ENCODE data around the gene DOK1. TPM values are rescaled to one million over a fixed set of nuclear protein-coding genes. Genes with fewer than 3 reads are reported as not detected.

The DOK1 gene
- polyA plus RNA-seq, 1 donor (not counting 4 experiments of a cell fraction or from before 2014, with no cell fraction given), result 0.97 TPM

DNA sequence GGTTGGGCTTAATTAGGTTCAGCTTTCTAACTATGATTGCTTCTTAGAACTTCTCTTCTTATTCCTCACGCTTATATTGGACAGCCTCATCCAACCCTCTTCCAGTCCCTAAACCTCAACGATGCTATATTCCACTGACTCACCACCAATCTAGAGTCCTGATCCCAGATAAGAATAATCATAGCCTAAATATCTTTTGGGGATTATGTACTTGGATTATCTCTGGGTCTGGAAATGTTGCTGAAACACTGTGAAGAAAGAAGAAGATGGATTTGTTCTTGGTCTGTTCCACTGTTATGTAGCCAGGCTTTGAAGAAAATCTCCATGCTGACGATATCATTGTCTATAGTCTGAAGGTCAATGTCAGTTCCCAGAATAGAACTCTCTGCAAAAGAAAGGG is 26.9 kb downstream of the DOK1 start:
- FAIRE-seq, result no peak
- dilution Hi-C loops (cut with MboI; ENCODE audit: extremely low pct_ligation_motif_present, low sequenced_read_pairs), result no loop called here
- no peak overlapping the region for H3K4me2 ChIP-seq (ENCODE audit: control insufficient read depth, extremely low read depth, insufficient read depth, low read depth, low read length)
- no peak for TF ChIP-seq EZH2 (IDR thresholded peaks at IDR 0.05; ENCODE audit: low read length)
- TF ChIP-seq, protein P1, sequence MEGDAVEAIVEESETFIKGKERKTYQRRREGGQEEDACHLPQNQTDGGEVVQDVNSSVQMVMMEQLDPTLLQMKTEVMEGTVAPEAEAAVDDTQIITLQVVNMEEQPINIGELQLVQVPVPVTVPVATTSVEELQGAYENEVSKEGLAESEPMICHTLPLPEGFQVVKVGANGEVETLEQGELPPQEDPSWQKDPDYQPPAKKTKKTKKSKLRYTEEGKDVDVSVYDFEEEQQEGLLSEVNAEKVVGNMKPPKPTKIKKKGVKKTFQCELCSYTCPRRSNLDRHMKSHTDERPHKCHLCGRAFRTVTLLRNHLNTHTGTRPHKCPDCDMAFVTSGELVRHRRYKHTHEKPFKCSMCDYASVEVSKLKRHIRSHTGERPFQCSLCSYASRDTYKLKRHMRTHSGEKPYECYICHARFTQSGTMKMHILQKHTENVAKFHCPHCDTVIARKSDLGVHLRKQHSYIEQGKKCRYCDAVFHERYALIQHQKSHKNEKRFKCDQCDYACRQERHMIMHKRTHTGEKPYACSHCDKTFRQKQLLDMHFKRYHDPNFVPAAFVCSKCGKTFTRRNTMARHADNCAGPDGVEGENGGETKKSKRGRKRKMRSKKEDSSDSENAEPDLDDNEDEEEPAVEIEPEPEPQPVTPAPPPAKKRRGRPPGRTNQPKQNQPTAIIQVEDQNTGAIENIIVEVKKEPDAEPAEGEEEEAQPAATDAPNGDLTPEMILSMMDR (optimal IDR thresholded peaks at IDR 0.05 in 1 of 3, IDR thresholded peaks at IDR 0.05 in 1 of 3, conservative IDR thresholded peaks at IDR 0.05 in 1 of 3; ENCODE audit: extremely low read depth in 1 of 3, insufficient read depth in 2 of 3, low read length in 3 of 3), result no peak
- no peaks in the 10 kb centered on the region for H3K9me1 ChIP-seq (ENCODE audit: control insufficient read depth, extremely low read depth, insufficient read depth, low read length)
- no peak for DNase-seq (ENCODE audit: low read depth, low spot score)
- H3K27ac ChIP-seq (ENCODE audit: control insufficient read depth, insufficient read depth, low read length), result no peak overlapping the region
- no peaks in the 10 kb centered on the region for H4K20me1 ChIP-seq (ENCODE audit: control insufficient read depth, extremely low read depth, insufficient read depth, low read length)
- peaks cover 4% of the 10 kb centered on the region for H3K4me1 ChIP-seq (ENCODE audit: control insufficient read depth, extremely low read depth, insufficient read depth, low read length)
- H3K36me3 ChIP-seq (ENCODE audit: control insufficient read depth in 2 of 2, extremely low read depth in 1 of 2, insufficient read depth in 2 of 2, low read length in 2 of 2), result no peaks in the 10 kb centered on the region
- H3K79me2 ChIP-seq (ENCODE audit: control insufficient read depth, insufficient read depth, low read length), result no peaks in the 10 kb centered on the region
- no peak overlapping the region for H2AFZ ChIP-seq (ENCODE audit: control insufficient read depth, low read length)
- no peak overlapping the region for H3K9ac ChIP-seq (ENCODE audit: control insufficient read depth, extremely low read depth, insufficient read depth, low read length)
- no peaks in the 10 kb centered on the region for H3K9me3 ChIP-seq (ENCODE audit: control insufficient read depth, low read depth, low read length)
- H3K27me3 ChIP-seq (ENCODE audit: control insufficient read depth, extremely low read depth, insufficient read depth, low read length), result no peaks in the 10 kb centered on the region
- H3K4me3 ChIP-seq (ENCODE audit: control insufficient read depth in 2 of 3, extremely low read depth in 1 of 3, insufficient read depth in 2 of 3, low read depth in 1 of 3, low read length in 3 of 3), result no peak overlapping the region

DNA sequence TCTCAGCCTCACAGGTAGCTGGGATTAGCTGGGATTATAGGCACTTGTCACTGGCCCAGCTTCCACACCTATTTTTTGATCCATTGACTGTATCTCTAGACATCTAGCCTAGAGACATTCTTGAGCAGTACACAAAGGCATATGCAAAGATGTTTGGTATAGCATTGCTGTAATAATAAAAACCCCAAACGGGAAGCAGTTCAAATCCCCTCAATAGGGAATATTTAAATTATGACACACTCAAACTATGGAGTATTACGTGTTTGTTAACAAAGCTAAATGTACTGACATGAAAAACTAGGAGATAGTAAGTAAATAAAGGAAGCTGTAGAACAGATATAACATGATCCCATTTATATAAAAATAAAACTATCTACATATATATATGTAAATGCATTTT is 27.7 kb downstream of the DOK1 start:
- no peak overlapping the region for H2AFZ ChIP-seq (ENCODE audit: control insufficient read depth, low read length)
- H3K9ac ChIP-seq (ENCODE audit: control insufficient read depth, extremely low read depth, insufficient read depth, low read length), result no peak overlapping the region
- H3K9me3 ChIP-seq (ENCODE audit: control insufficient read depth, low read depth, low read length), result no peaks in the 10 kb centered on the region
- no peak overlapping the region for H3K4me2 ChIP-seq (ENCODE audit: control insufficient read depth, extremely low read depth, insufficient read depth, low read depth, low read length)
- H3K27ac ChIP-seq (ENCODE audit: control insufficient read depth, insufficient read depth, low read length), result no peak overlapping the region
- dilution Hi-C loops (cut with MboI; ENCODE audit: extremely low pct_ligation_motif_present, low sequenced_read_pairs), result no loop called here
- no peaks in the 10 kb centered on the region for H3K9me1 ChIP-seq (ENCODE audit: control insufficient read depth, extremely low read depth, insufficient read depth, low read length)
- H3K4me1 ChIP-seq (ENCODE audit: control insufficient read depth, extremely low read depth, insufficient read depth, low read length), result peaks cover 4% of the 10 kb centered on the region
- H3K36me3 ChIP-seq (ENCODE audit: control insufficient read depth in 2 of 2, extremely low read depth in 1 of 2, insufficient read depth in 2 of 2, low read length in 2 of 2), result no peaks in the 10 kb centered on the region
- DNase-seq (ENCODE audit: low read depth, low spot score), result no peak
- TF ChIP-seq, protein P1 (optimal IDR thresholded peaks at IDR 0.05 in 1 of 3, IDR thresholded peaks at IDR 0.05 in 1 of 3, conservative IDR thresholded peaks at IDR 0.05 in 1 of 3; ENCODE audit: extremely low read depth in 1 of 3, insufficient read depth in 2 of 3, low read length in 3 of 3), result no peak
- TF ChIP-seq EZH2 (IDR thresholded peaks at IDR 0.05; ENCODE audit: low read length), result no peak
- H4K20me1 ChIP-seq (ENCODE audit: control insufficient read depth, extremely low read depth, insufficient read depth, low read length), result no peaks in the 10 kb centered on the region
- H3K4me3 ChIP-seq (ENCODE audit: control insufficient read depth in 2 of 3, extremely low read depth in 1 of 3, insufficient read depth in 2 of 3, low read depth in 1 of 3, low read length in 3 of 3), result no peak overlapping the region
- no peaks in the 10 kb centered on the region for H3K79me2 ChIP-seq (ENCODE audit: control insufficient read depth, insufficient read depth, low read length)
- FAIRE-seq, result no peak
- H3K27me3 ChIP-seq (ENCODE audit: control insufficient read depth, extremely low read depth, insufficient read depth, low read length), result no peaks in the 10 kb centered on the region
